ENCODE measurements around the gene C11orf91.

GRCh38 chr11:33651990-33652389 lies 48.6 kb downstream of the C11orf91 start:
- TF ChIP-seq, protein P1, sequence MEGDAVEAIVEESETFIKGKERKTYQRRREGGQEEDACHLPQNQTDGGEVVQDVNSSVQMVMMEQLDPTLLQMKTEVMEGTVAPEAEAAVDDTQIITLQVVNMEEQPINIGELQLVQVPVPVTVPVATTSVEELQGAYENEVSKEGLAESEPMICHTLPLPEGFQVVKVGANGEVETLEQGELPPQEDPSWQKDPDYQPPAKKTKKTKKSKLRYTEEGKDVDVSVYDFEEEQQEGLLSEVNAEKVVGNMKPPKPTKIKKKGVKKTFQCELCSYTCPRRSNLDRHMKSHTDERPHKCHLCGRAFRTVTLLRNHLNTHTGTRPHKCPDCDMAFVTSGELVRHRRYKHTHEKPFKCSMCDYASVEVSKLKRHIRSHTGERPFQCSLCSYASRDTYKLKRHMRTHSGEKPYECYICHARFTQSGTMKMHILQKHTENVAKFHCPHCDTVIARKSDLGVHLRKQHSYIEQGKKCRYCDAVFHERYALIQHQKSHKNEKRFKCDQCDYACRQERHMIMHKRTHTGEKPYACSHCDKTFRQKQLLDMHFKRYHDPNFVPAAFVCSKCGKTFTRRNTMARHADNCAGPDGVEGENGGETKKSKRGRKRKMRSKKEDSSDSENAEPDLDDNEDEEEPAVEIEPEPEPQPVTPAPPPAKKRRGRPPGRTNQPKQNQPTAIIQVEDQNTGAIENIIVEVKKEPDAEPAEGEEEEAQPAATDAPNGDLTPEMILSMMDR (conservative IDR thresholded peaks at IDR 0.05): no peak
- TF ChIP-seq ZFX (IDR thresholded peaks at IDR 0.05): no peak

Data from C4-2B (cell line).